Activated gamma-delta T cell treated with Interleukin-2 at 50 U/mL for 16 hours (primary cell): ENCODE results near the gene ANXA7.
"Not testable (repeated sequence)": the region's sequence is repeated elsewhere in the genome, so short reads cannot be mapped to it uniquely, and the experiment has no call there.

Experiments
- DNase-seq: peaks from one replicate; pipeline ENCODE4 v3.0.0-alpha.2; 2020

ANXA7 gene

DNA sequence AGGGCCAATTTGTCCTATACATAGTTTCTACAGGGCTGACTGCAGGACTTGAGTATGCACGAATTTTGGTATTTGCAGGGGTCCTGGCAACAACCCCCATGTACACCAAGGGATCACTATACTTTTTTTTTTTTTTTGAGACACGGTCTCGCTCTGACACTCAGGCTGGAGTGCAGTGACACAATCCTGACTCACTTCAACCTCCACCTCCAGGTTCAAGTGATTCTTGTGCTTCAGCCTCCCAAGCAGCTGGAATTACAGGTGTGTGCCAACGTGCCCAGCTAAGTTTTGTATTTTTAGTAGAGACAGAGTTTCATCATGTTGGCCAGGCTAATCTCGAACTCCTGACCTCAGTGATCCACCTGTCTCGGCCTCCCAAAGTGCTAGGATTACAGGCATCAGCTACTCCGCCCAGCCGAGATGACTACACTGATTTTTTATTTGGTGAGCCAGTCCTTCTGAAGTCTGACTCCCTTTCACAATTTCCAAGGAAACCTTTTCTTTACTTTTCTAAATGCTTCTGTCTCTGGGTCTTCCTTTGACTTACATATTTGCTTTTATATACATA lies 75.0 kb downstream of the ANXA7 start:
- no peak for DNase-seq

DNA sequence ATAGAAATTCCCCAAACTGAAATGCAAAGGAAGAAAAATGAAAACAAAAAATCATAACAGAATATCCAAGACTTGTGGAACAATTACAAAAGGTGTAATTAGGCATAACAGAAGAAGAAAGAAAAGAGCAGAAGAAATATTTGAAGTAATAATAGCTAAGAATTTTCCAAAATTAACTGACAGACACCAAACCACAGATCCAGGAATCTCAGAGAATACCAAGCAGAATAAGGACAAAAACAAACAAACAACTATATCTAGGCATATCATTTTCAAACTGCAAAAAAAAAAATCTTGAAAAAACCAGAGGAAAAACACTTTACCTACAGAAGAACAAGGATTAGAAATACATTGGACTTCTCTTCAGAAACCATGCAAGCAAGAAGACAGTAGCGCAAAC lies 80.7 kb downstream of the ANXA7 start:
- no peak for DNase-seq

DNA sequence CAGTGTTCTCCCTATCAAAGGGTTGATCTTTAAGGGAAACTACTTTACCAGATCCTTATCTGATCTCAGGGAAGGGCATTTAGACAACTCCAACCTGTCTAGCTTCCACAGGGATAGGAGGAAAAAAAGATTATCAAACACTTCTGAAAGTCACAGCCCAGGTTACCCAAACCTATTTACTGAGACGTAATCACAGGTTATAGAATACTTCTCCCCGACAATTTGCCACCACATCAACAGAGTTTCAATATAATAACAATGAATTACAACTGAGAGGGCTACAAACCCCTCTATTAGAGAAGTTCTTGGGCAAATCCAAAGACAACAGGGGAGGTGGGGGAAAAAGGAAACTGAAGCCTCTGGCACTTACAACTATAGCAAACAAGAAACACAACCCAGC lies 81.5 kb downstream of the ANXA7 start:
- no peak for DNase-seq

DNA sequence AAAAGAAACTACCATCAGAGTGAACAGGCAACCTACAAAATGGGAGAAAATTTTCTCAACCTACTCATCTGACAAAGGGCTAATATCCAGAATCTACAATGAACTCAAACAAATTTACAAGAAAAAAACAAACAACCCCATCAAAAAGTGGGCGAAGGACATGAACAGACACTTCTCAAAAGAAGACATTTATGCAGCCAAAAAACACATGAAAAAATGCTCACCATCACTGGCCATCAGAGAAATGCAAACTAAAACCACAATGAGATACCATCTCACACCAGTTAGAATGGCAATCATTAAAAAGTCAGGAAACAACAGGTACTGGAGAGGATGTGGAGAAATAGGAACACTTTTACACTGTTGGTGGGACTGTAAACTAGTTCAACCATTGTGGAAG lies 85.3 kb downstream of the ANXA7 start:
- DNase-seq = not testable (repeated sequence)

DNA sequence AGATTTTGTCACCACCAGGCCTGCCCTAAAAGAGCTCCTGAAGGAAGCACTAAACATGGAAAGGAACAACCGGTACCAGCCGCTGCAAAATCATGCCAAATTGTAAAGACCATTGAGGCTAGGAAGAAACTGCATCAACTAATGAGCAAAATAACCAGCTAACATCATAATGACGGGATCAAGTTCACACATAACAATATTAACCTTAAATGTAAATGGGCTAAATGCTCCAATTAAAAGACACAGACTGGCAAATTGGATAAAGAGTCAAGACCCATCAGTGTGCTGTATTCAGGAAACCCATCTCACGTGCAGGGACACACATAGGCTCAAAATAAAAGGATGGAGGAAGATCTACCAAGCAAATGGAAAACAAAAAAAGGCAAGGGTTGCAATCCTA lies 88.6 kb downstream of the ANXA7 start:
- DNase-seq = not testable (repeated sequence)
